ENCODE measurements around the gene GFPT2. TPM values are rescaled to one million over a fixed set of nuclear protein-coding genes. Genes with fewer than 3 reads are reported as not detected.
A peak's percentile ranks its signal among the peaks of the same experiment; 100 is the strongest.

Gene GFPT2
- total RNA-seq, 1 donor from 2014 or later: 15.3 TPM

DNA sequence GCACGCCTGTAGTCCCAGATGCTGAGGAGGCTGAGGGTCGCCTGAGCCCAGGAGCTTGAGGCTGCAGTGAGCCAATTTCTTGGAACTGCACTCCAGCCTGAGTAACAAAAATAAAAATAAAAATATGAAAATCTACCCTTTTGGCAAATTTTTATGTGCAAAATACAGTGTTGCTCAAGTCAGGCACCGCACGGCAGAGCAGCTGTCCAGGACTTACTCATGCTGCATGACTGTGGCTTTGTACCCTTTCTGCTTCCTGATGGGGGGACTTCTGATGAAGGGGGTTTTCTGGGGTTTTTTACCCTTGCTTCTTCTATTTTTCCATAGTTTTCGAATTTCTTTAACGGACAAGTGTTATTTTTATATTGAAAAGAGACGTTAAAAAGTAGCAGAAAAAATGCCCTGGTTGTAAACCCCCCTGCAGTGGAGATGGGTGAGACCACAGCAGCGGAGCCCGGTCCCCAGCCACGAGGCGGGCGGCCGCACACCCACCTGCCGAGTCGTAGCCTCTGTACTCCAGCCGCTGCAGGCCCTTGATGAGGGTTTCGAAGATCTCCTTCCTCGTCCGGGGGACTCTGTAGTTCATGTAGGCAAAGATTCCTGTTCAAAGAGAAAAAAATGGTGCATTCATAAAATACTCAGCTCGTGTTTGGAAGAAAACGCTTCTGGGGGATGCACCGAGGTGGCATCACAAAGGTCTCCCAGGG lies 15.0 kb downstream of the GFPT2 start:
- ATAC-seq (no peak), DNase-seq (ENCODE audit: missing footprints) (no peak)
- intact Hi-C loops (cut with DNase I): no loop called here

DNA sequence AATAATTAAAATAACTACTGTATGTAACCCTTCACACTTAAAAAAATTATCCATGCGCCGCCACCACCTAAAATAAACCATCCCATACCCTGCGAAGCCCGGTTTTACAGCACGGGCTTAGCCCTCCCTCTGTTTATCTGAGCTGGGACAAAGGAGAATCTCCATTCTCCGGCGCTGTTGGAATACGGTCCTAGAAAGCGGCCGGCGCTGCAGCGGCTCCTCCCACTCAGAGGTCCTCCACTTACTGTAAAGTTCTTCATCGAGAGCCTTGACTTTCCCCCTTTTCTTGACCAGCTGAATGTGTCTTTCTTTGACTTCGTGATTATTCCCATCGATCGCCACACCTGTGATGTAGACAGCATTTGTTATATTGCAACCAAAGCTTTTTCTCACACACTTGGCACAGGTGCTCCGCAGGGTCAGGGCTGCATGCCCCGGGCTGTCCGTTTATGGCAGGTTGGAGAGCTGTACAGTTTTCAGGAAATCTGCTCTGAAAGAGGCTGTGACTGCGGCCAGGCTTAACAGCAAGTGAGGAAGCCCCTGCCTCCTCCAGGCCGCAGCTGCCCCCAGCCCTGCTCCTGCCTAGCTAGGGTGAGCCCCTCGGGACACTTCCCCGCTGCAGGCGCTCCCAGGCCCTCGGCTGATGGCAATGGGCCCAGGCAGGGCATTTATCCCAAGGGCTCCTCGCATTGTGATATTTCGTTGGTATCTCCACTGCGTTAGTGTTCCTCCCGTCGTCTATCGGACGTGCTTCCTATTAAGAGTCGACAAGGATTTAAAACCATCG lies 16.7 kb downstream of the GFPT2 start:
- ATAC-seq (no peak), DNase-seq (ENCODE audit: missing footprints) (no peak)
- intact Hi-C loops (cut with DNase I): no loop called here

DNA sequence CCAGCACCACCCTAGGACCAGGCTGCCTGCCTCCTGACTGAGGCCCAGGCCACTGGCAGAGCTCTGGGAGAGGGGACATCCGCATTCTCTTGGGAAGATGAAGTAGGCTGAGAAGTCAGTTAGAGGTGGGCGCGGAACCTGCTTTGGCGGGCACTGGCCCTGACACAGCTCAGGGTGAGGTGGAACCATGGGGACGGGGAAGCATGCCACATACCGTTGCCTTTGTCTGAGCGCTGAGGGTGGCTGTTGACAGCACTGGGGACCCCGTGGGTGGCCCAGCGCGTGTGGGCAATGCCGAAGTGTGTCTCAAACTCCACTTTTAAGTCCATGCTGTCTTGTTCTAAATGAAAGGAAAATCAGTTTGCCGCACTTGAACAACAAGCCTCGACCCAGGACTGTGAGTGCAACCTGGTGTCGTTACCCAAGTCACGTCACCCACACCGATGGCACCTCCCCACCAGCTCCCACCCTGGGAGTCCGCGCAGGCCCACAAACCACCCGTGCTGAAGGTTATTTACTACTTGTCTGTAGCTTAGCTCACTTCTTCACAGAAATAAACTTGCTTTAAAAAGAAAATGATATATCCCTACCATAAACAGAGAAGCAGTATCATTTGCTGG lies 17.4 kb downstream of the GFPT2 start:
- intact Hi-C loops (cut with DNase I): no loop called here
- ATAC-seq (no peak), DNase-seq (ENCODE audit: missing footprints) (no peak)

DNA sequence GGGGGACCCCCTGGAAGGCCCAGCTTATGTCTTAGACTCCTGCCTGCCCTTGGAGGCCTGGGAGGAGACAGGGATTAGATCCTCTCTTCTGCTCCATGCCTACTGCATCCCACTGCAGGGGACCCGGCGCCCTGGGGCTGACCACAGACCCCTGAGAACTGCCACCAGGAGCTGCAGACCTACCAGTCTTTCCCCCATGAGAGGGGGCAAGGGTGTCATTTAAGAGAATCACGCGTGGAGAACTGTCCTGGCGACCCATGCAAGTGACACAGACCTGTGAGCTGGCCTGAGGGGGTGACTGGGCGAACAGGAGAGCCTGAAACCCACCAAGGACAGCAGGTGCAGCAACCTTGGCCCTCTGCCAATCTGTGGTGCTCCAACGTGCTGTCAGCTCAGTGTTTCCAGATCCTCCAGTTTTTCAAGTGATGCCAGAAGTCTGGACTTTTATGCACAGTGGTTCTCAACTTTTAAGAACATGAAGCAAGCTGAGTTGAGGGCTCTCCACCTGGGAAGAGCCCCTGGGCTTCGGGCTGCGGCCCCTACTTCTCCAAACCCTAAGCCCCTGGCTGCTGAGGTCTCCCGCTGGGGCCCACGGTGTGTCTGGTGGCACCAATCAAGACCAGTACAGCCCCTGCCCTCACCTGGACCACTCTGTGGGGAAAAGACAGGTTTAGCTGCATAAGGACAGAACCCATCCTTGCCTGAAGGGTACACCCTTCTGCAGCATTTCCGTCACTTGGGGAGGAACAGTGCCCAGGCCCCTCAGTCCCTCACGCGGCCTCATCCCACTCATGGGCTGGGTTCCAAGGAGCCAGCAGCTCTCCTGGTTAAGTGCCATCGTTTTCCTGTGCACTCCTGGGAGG lies 18.2 kb downstream of the GFPT2 start:
- DNase-seq (ENCODE audit: missing footprints): no peak
- no peak for ATAC-seq
- intact Hi-C loops (cut with DNase I): no loop called here

DNA sequence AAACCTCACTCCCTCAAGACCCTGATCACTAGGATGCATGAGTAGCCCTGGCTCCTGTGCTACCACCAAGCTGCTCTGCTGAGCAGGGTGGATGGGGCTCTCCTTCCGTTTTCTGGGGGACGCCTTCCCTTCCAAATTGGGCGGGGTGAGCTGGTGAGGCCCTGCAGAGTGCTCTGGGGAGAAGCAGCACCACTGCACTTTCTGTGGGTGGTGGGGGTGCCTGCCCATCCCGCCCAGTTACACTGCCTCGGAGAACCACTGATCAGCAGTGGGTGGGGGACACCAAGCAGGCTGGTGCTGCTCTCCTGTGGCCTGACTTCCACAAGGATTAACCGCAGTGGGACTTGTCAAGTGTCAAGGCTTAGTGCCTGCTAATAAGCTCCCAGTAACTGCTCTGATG lies 19.0 kb downstream of the GFPT2 start:
- DNase-seq (ENCODE audit: missing footprints) (no peak), ATAC-seq (no peak)
- intact Hi-C loops (cut with DNase I): no loop called here

- DNase-seq (ENCODE audit: missing footprints): no peak
- ATAC-seq: no peak
- intact Hi-C loops (cut with DNase I): no loop called here
Measured at GRCh38 chr5:180333661-180334060, 19.5 kb downstream of the GFPT2 start.

DNA sequence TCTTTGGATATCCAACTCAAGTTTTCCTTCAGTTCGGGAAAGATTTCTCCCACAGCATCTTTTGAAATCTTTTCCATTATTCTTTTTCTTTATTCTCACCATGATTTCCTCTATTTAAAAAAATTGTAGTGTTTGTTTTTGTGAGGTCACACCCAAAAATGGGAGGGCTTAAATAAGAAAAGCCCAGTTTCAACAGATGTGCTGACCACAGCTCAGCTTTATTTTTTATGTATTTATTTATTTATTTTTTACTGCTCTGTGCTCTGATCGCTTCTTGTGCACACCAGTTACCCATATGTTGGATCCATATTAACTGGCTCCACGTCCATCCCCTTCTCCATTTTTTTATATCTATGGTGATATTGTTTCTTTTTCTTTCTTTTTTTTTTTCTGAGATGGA lies 20.3 kb downstream of the GFPT2 start:
- no peak for ATAC-seq
- intact Hi-C loops (cut with DNase I): no loop called here
- DNase-seq (ENCODE audit: missing footprints): no peak

- no peak for ATAC-seq
- intact Hi-C loops (cut with DNase I): no loop called here
Measured at GRCh38 chr5:180332051-180332517, 21.1 kb downstream of the GFPT2 start.

DNA sequence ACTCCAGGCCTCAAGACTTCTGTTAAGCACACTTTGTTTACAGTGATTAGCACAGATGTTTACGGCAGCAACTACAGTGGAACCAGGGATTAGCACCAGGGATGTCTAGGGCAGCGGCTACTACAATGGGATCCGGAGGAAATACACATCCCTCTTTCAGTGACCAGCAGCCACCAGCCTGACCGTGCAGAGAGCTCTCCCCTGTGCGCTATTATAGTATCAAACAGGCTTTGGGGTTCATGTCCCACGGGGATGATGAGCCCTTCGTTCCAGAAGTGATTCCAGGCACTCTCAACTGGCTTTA lies 21.5 kb downstream of the GFPT2 start:
- ATAC-seq: no peak
- DNase-seq (ENCODE audit: missing footprints): no peak
- intact Hi-C loops (cut with DNase I): no loop called here

More at GRCh38 chr5:180332051-180332517, 21.1 kb downstream of the GFPT2 start:
- DNase-seq (ENCODE audit: missing footprints): no peak

DNA sequence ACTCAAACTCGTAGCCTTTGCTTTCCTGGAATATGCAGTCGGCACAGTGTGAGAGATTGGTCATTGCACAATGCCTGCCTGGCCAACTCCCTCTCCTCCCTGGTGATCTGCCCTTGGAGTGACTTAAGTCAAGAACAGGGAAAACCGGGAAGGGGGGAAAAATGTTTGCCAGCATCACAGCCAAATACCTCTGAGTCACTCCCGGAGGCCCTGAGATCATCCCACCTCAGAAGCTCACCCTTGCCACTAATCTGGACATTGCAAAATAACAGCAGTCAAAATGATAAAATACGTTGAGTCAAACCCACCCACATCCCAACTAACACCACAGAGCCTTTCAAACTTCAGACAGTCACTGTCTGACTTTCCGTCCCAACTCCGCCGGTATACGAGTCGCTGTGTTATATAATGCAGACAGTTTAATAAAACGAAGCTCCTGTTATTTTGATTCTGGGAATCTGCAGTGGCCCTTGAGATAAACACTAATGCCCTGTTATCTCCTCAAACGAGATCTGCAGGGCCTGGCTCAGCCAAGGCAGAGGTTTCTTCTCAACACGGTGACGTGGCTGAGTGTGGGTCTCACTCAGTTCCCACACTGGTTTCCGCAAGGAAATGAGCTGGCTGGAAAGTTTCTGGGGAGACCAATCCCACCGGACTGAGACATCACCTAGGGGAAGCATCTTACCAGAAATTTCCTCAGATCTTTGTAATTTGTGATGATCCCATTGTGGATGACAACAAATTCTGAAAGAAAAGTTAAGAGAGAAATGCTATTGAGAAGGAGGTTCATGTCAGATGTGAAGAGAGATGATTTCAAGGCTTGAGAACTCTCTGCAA lies 22.1 kb downstream of the GFPT2 start:
- intact Hi-C loops (cut with DNase I): no loop called here
- ATAC-seq (peak; percentile 93), DNase-seq (ENCODE audit: missing footprints) (no peak)

DNA sequence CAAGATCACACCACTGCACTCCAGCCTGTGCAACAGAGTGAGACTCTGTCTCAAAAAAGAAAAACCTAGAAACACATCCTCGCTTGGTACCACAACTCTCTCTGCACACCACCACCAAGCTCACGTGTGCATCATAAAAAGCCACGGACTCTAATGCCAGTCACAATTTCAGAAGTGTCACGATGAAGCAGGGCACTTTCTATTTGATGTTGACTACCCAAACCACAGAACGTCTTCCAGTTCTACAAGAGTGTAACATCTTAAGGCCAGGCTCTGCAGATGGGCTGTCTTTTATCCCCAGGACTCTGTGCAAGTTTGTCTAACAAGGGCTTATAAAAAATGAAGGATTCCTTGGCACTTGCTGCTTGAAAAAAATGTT lies 22.9 kb downstream of the GFPT2 start:
- ATAC-seq: no peak
- DNase-seq (ENCODE audit: missing footprints): no peak
- intact Hi-C loops (cut with DNase I): no loop called here

DNA sequence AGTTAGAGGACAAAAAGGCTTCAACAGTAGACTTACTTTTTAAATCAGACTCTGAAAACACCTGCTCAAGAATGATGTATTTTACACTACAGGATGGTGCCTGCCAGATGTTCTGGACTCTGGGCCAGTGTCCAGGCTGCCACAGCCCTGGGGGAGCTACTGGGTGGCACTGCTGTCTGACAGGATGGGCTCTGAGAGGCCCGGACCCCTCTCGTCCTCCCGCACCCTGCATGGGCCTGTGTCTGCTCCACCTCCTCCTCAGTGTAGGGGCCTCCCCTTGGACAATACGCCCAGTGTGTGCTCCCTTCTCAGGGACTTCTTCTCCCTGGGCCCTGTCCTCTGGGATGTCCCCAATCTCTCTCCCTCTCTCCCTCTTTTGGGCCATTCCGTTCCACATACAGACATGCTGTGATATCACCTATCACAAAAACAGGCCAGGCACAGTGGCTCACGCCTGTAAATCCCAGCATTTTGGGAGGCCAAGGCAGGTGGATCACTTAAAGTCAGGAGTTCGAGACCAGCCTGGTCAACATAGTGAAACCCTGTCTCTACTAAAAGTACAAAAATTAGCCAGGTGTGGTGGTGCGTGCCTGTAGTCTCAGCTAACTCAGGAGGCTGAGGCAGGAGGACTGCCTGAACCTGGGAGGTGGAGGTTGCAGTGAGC lies 23.4 kb downstream of the GFPT2 start:
- no peak for DNase-seq (ENCODE audit: missing footprints)
- intact Hi-C loops (cut with DNase I): loop anchor here (5.0 kb wide), 2 partner anchors 37 to 202 kb away; partner anchors contain the start of gene MAPK9
- no peak for ATAC-seq

- no peak for DNase-seq (ENCODE audit: missing footprints)
- no peak for ATAC-seq
- intact Hi-C loops (cut with DNase I): loop anchor here (5.0 kb wide), 2 partner anchors 37 to 202 kb away; partner anchors contain the start of gene MAPK9
Measured at GRCh38 chr5:180329138-180329435, 24.0 kb downstream of the GFPT2 start.

- intact Hi-C loops (cut with DNase I): loop anchor here (5.0 kb wide), 2 partner anchors 36 to 201 kb away; partner anchors contain the start of gene MAPK9
- ATAC-seq (no peak), DNase-seq (ENCODE audit: missing footprints) (peak; percentile 94)
Measured at GRCh38 chr5:180328296-180329137, 24.6 kb downstream of the GFPT2 start.

- ATAC-seq: no peak
- no peak for DNase-seq (ENCODE audit: missing footprints)
- intact Hi-C loops (cut with DNase I): loop anchor here (5.0 kb wide), 2 partner anchors 35 to 200 kb away; partner anchors contain the start of gene MAPK9
Measured at GRCh38 chr5:180326989-180327565, 26.1 kb downstream of the GFPT2 start.

GRCh38 chr5:180324601-180324950 lies 28.6 kb downstream of the GFPT2 start:
- no peak for DNase-seq (ENCODE audit: missing footprints)
- intact Hi-C loops (cut with DNase I): no loop called here
- ATAC-seq: no peak
